ENCODE results near the gene FNDC3B. TPM values are rescaled to one million over a fixed set of nuclear protein-coding genes. Genes with fewer than 3 reads are reported as not detected.

The FNDC3B gene
- total and polyA plus RNA-seq, 2 of the 8 experiments (the other 6 are each of a cell fraction or from before 2014, with no cell fraction given) = 14.1 to 44.4 TPM

DNA sequence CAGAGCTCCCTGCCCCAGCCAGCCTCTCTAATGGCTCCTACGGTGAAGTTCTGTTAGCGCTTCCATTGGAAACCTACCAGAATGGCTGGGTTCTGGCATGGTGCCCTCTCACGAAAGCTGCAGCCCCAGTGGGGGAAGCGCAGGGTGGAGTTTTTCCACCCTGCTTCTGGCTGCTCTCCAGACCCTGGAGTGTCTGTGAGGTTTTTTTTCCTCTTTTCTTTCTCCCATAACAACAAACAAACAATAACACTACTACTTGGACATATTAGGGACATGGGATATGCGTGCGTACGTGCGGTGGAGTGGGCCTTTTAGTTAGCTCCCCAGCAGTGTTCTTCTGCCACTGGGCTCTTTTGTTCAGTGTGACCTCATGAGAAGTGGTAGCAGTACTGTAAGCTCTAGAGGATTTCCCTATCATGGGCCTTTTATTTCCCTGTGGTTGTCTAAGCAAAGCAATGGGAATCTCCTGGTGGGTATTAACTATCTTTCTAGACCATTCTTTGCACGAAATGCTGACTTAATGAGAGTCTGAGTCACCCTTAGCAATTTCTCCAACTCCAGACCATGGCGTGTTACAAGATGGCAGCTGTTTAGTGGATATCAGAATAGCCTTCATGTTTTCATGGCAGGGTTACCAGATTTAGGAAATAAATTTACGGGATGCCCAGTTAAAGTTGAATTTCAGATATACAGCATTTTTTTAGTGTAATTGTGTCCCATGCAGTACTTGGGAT lies 161.9 kb downstream of the FNDC3B start:
- WGBS, 2 experiments (ENCODE audit: extremely low coverage in 1 of 2, insufficient coverage in 1 of 2, insufficient read length in 1 of 2, insufficient replicate concordance in 2 of 2, low coverage in 1 of 2, low lambda C conversion rate in 2 of 2, missing lambda C conversion rate in 1 of 2) = 84% methylated on average over 11 of the region's 11 CpGs; no CpG with 5 or more reads in 1 of the 2 experiments
- Histone ChIP-seq H4K91ac (replicated peaks; ENCODE audit: insufficient read length, low read length) (no peak overlapping the region), H3K23ac (ENCODE audit: insufficient read length) (no peak overlapping the region), H3K56ac (replicated peaks; ENCODE audit: insufficient read length, low read depth, low read length) (no peak overlapping the region), H3K9me3 (ENCODE audit: insufficient read depth in 2 of 2, low read depth in 1 of 2, low read length in 1 of 2) (peaks cover 5% of the 10 kb centered on the region in 2 experiments; a peak in 2 of 4 replicates), H3K79me1 (ENCODE audit: low read depth, low read length) (peaks cover 6% of the 10 kb centered on the region; the same call in 1 of the 2 replicates), H3K36me3 (ENCODE audit: control insufficient read depth in 2 of 4, insufficient read depth in 4 of 4, low read length in 3 of 4) (peaks cover 0 to 6% (median 2%) of the 10 kb centered on the region in 4 experiments; a peak in 2 of 8 replicates), H2BK5ac (ENCODE audit: low read depth, low read length) (no peak overlapping the region), H4K8ac (ENCODE audit: extremely low read depth, insufficient read depth, low read length) (no peak overlapping the region), H3K23me2 (ENCODE audit: low read depth, low read length) (no peaks in the 10 kb centered on the region), H4K5ac (ENCODE audit: insufficient read length, low read depth, low read length) (no peak overlapping the region), H3K79me2 (ENCODE audit: control insufficient read depth in 1 of 2, insufficient read depth in 2 of 2, low read length in 2 of 2) (peaks cover 3 to 79% of the 10 kb centered on the region in 2 experiments; a peak in 2 of 4 replicates), H3K18ac (ENCODE audit: extremely low read depth, low read length) (no peak overlapping the region), H3K4me1 (replicated peaks in 1 of 4; ENCODE audit: control insufficient read depth in 3 of 4, insufficient read depth in 4 of 4, low read length in 3 of 4) (peaks cover 2 to 12% (median 4%) of the 10 kb centered on the region in 4 experiments; a peak in 4 of 7 replicates), H2AFZ (ENCODE audit: low read length) (no peak overlapping the region), H3K4me2 (ENCODE audit: insufficient read depth in 1 of 2, low read depth in 2 of 2, low read length in 2 of 2) (no peak overlapping the region), H3K4me3 (ENCODE audit: extremely low read depth in 1 of 4, insufficient read depth in 2 of 4, low read depth in 3 of 4, low read length in 4 of 4) (no peak overlapping the region), H3K27me3 (replicated peaks in 1 of 4; ENCODE audit: control insufficient read depth in 3 of 4, extremely low read depth in 1 of 4, insufficient read depth in 3 of 4, low read length in 3 of 4) (no peaks in the 10 kb centered on the region), H3K14ac (ENCODE audit: insufficient read length) (no peak overlapping the region), H2BK20ac (ENCODE audit: low read length) (no peak overlapping the region), H3K27ac (ENCODE audit: low read depth, low read length) (no peak overlapping the region), H2BK12ac (ENCODE audit: low read depth, low read length) (no peak overlapping the region), H2BK15ac (ENCODE audit: low read length) (no peak overlapping the region), H2BK120ac (replicated peaks; ENCODE audit: low read depth, low read length) (no peak overlapping the region), H4K20me1 (replicated peaks in 1 of 2; ENCODE audit: control insufficient read depth in 1 of 2, insufficient read depth in 2 of 2, low read length in 2 of 2) (peaks cover 2 to 3% of the 10 kb centered on the region in 2 experiments), H2AK5ac (ENCODE audit: low read depth, low read length) (no peak overlapping the region), H3K9ac (replicated peaks in 1 of 4; ENCODE audit: extremely low read depth in 1 of 4, low read depth in 3 of 4, low read length in 3 of 4) (no peak overlapping the region), H3K4ac (replicated peaks; ENCODE audit: insufficient read length, low read depth, low read length) (no peak overlapping the region)
- DNase-seq (ENCODE audit: low read depth in 1 of 2, low spot score in 2 of 2) (no peak), FAIRE-seq (no peak)
- ChIA-PET CTCF (ENCODE audit: partially characterized antibody) (interaction anchor here (0.5 to 1.8 kb wide), 4 partner anchors 32 to 80 kb away, joined by 3 to 8 read pairs (median 3); no protein-coding TSS in a partner anchor), POLR2A (ENCODE audit: partially characterized antibody) (interaction anchor here (0.9 kb wide), 1 partner anchor 19 kb away, joined by 3 read pairs; no protein-coding TSS in a partner anchor)
- no peak for TF ChIP-seq POLR2A (IDR thresholded peaks at IDR 0.05; ENCODE audit: control extremely low read depth in 1 of 2, low read depth in 2 of 2, low read length in 2 of 2)
